H9 (cell line): ENCODE results near the gene DGKH. TPM values are rescaled to one million over a fixed set of nuclear protein-coding genes. Genes with fewer than 3 reads are reported as not detected.

Source experiments
- DNase-seq: peaks from one replicate; pipeline ENCODE4 v3.0.0-alpha.2; 2017
- H2AFZ ChIP-seq: one replicate; pipeline ENCODE4 v1.6.1; 2013; ENCODE audit warnings: mild to moderate bottlenecking, low read length, control low read depth, moderate library complexity
- H2AK5ac ChIP-seq: 2 replicates; pipeline ENCODE4 v1.6.1; 2013; ENCODE audit warnings: low read length, control low read depth, mixed read lengths; ENCODE audit not compliant: insufficient read length
- H2BK120ac ChIP-seq: one replicate; pipeline ENCODE4 v1.6.1; 2013; ENCODE audit warnings: low read depth, mild to moderate bottlenecking, low read length, control low read depth, inconsistent platforms; ENCODE audit not compliant: poor library complexity, severe bottlenecking
- H2BK12ac ChIP-seq: 2 replicates; pipeline ENCODE4 v1.6.1; 2013; ENCODE audit warnings: low read length, control low read depth, mixed read lengths, low read depth; ENCODE audit not compliant: insufficient read length
- H2BK15ac ChIP-seq: 2 replicates; pipeline ENCODE4 v1.6.1; 2013; ENCODE audit warnings: low read depth, low read length, control low read depth
- H2BK20ac ChIP-seq: one replicate; pipeline ENCODE4 v1.6.1; 2013; ENCODE audit warnings: low read depth, mild to moderate bottlenecking, low read length, control low read depth, inconsistent platforms; ENCODE audit not compliant: poor library complexity, severe bottlenecking
- H2BK5ac ChIP-seq: 2 replicates; pipeline ENCODE4 v1.6.1; 2013; ENCODE audit warnings: low read length, control low read depth, mixed read lengths; ENCODE audit not compliant: insufficient read length
- H3K14ac ChIP-seq: 2 replicates; pipeline ENCODE4 v1.6.1; 2013; ENCODE audit warnings: low read length, control low read depth; ENCODE audit not compliant: insufficient read depth
- H3K18ac ChIP-seq: 2 replicates; pipeline ENCODE4 v1.6.1; 2013; ENCODE audit warnings: low read depth, mild to moderate bottlenecking, mixed read lengths, low read length, control low read depth; ENCODE audit not compliant: insufficient read length
- H3K23ac ChIP-seq: 2 replicates; pipeline ENCODE4 v1.6.1; 2013; ENCODE audit warnings: low read length, control low read depth, mixed read lengths, low read depth; ENCODE audit not compliant: insufficient read length
- H3K23me2 ChIP-seq: 2 replicates; pipeline ENCODE4 v1.6.1; 2013; ENCODE audit warnings: low read depth, mild to moderate bottlenecking, mixed read lengths, low read length, control low read depth; ENCODE audit not compliant: insufficient read length, poor library complexity, severe bottlenecking
- H3K27ac ChIP-seq: 2 replicates; pipeline ENCODE4 v1.5.1; 2013; ENCODE audit warnings: low read length, control low read depth, mixed read lengths, low read depth; ENCODE audit not compliant: insufficient read length
- H3K27me3 ChIP-seq: 2 replicates; pipeline ENCODE4 v1.6.1; 2013; ENCODE audit warnings: low read length, control low read depth, inconsistent platforms; ENCODE audit not compliant: insufficient read depth
- H3K4ac ChIP-seq: 2 replicates; pipeline ENCODE4 v1.6.1; 2013; ENCODE audit warnings: low read depth, mild to moderate bottlenecking, control low read depth, inconsistent platforms, low read length, moderate library complexity
- H3K4me1 ChIP-seq: 2 replicates; pipeline ENCODE4 v1.6.1; 2013; ENCODE audit warnings: low read length, control low read depth, inconsistent platforms; ENCODE audit not compliant: insufficient read depth
- H3K4me2 ChIP-seq: 2 replicates; pipeline ENCODE4 v1.6.1; 2013; ENCODE audit warnings: low read length, control low read depth, mixed read lengths; ENCODE audit not compliant: insufficient read length, insufficient read depth
- H3K56ac ChIP-seq: 2 replicates; pipeline ENCODE4 v1.6.1; 2013; ENCODE audit warnings: low read depth, mild to moderate bottlenecking, mixed read lengths, low read length, control low read depth; ENCODE audit not compliant: insufficient read length
- H3K79me1 ChIP-seq: 2 replicates; pipeline ENCODE4 v1.6.1; 2013; ENCODE audit warnings: low read depth, mild to moderate bottlenecking, moderate library complexity, low read length, control low read depth, inconsistent platforms; ENCODE audit not compliant: insufficient read depth, poor library complexity, severe bottlenecking
- H3K79me2 ChIP-seq: 2 replicates; pipeline ENCODE4 v1.6.1; 2013; ENCODE audit warnings: low read length, control low read depth, inconsistent platforms; ENCODE audit not compliant: insufficient read depth
- H3K9ac ChIP-seq: 2 replicates; pipeline ENCODE4 v1.6.1; 2013; ENCODE audit warnings: low read length, control low read depth, mixed read lengths; ENCODE audit not compliant: insufficient read length; ENCODE audit errors: extremely low read depth
- H3K9me3 ChIP-seq: one replicate; pipeline ENCODE4 v1.6.1; 2013; ENCODE audit warnings: low read depth, low read length, inconsistent platforms; ENCODE audit not compliant: control insufficient read depth
- H3T11ph ChIP-seq: one replicate; pipeline ENCODE4 v1.6.1; 2013; ENCODE audit warnings: mild to moderate bottlenecking, low read length, control low read depth, inconsistent platforms
- H4K20me1 ChIP-seq: one replicate; pipeline ENCODE4 v1.6.1; 2013; ENCODE audit not compliant: control insufficient read depth, insufficient read length, insufficient read depth
- H4K5ac ChIP-seq: 2 replicates; pipeline ENCODE4 v1.6.1; 2013; ENCODE audit warnings: low read depth, mild to moderate bottlenecking, mixed read lengths, low read length, control low read depth; ENCODE audit not compliant: insufficient read length
- H4K8ac ChIP-seq: replicated peaks from 2 replicates; pipeline ENCODE4 v1.6.1; 2013; ENCODE audit warnings: low read length, control low read depth, mixed read lengths, low read depth; ENCODE audit not compliant: insufficient read length
- H4K91ac ChIP-seq: 2 replicates; pipeline ENCODE4 v1.6.1; 2013; ENCODE audit warnings: low read depth, mild to moderate bottlenecking, moderate library complexity, mixed read lengths, low read length, control low read depth; ENCODE audit not compliant: insufficient read length
- H3K27ac Mint-ChIP-seq, 3 experiments: 2 replicates in 2 of 3; 3 replicates in 1 of 3; pipeline ENCODE4 v1.8.0; 2020 to 2021; ENCODE audit warnings: mixed read lengths in 3 of 3, mild to moderate bottlenecking in 1 of 3, moderate library complexity in 1 of 3
- H3K27me3 Mint-ChIP-seq: 2 replicates; pipeline ENCODE4 v1.8.0; 2021; ENCODE audit warnings: low read depth, mild to moderate bottlenecking, moderate library complexity, mixed read lengths
- H3K36me3 Mint-ChIP-seq, 3 experiments: 2 replicates in 2 of 3; 3 replicates in 1 of 3; pipeline ENCODE4 v1.8.0; 2020 to 2021; ENCODE audit warnings: low read depth in 3 of 3, mixed read lengths in 3 of 3; ENCODE audit not compliant: insufficient read depth in 1 of 3
- H3K4me1 Mint-ChIP-seq, 2 experiments: 2 replicates each; pipeline ENCODE4 v1.8.0; 2020; ENCODE audit warnings: mixed read lengths in 2 of 2
- H3K4me3 Mint-ChIP-seq, 2 experiments: 2 replicates in 1 of 2; 3 replicates in 1 of 2; pipeline ENCODE4 v1.8.0; 2020 to 2021; ENCODE audit warnings: mild to moderate bottlenecking in 2 of 2, mixed read lengths in 2 of 2, moderate library complexity in 1 of 2
- H3K9me3 Mint-ChIP-seq, 2 experiments: 2 replicates in 1 of 2; 3 replicates in 1 of 2; pipeline ENCODE4 v1.8.0; 2020; ENCODE audit warnings: mild to moderate bottlenecking in 2 of 2, mixed read lengths in 2 of 2, moderate library complexity in 1 of 2
- WGBS: extraction: QIAGEN DNeasy Blood & Tissue Kit; methylation state at CpG from one replicate; pipeline ENCODE4 v1.1.7; 2013; ENCODE audit warnings: missing lambda C conversion rate, low lambda C conversion rate, mixed read lengths; ENCODE audit not compliant: insufficient read length; ENCODE audit errors: extremely low coverage; 5-methylcytosine and 5-hydroxymethylcytosine counted together
- total RNA-seq: library from RNA; stranded (reverse); gene quantifications from 2 replicates; pipeline ENCODE4 v1.2.1, GENCODE V29; 2021
- TF ChIP-seq, protein P1 (sequence below): fragments of 200-600 bp; sonication (generic); conservative IDR thresholded peaks from 3 replicates; pipeline ENCODE4 v1.8.0; 2021; ENCODE audit warnings: antibody characterized with exemption, mild to moderate bottlenecking

Gene DGKH
- total RNA-seq, 1 experiment from 2014 or later: 8.6 TPM

DNA sequence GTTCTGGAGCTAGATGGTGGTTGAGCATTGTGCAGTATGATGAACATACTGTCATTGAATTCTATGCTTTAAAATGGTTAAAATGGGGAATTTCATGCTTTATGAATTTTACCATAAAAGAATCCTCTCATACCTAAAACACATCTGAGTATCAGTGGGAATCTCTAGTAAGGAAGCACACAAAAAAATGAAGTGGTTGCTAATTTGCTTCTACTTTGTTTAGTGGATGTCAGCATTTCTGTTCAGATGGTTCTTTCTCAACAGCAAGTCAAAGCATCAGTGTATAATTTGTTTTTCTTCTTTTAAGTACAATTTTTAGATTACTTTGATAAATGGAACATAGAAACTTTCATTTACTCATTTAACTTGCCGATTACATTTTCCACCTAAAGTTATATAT, 171.4 kb downstream of the DGKH start:
- Histone ChIP-seq H3K14ac (no peak overlapping the region), H3K9ac (no peak overlapping the region), H3T11ph (no peak overlapping the region), H2BK5ac (no peak overlapping the region), H3K18ac (no peak overlapping the region), H4K8ac (no peak overlapping the region), H3K23me2 (no peaks in the 10 kb centered on the region), H2AK5ac (no peak overlapping the region), H3K79me1 (no peaks in the 10 kb centered on the region), H3K27ac (no peak overlapping the region), H3K4me1 (peaks cover 8% of the 10 kb centered on the region; the same call in 1 of the 2 replicates), H2BK15ac (no peak overlapping the region), H3K4ac (no peak overlapping the region), H3K56ac (no peak overlapping the region), H4K91ac (no peak overlapping the region), H3K23ac (no peak overlapping the region), H2AFZ (no peak overlapping the region), H4K5ac (no peak overlapping the region), H2BK120ac (no peak overlapping the region), H3K27me3 (no peaks in the 10 kb centered on the region), H3K9me3 (no peaks in the 10 kb centered on the region), H3K79me2 (no peaks in the 10 kb centered on the region), H3K4me2 (no peak overlapping the region), H2BK20ac (no peak overlapping the region), H4K20me1 (no peaks in the 10 kb centered on the region), H2BK12ac (no peak overlapping the region)
- WGBS: no CpG with 5 or more reads among the region's 1 CpG
- DNase-seq: no peak
- Mint-ChIP-seq H3K27ac (no peak overlapping the region), H3K36me3 (peaks cover 0 to 4% (median 4%) of the 10 kb centered on the region in 3 experiments; a peak in 4 of 7 replicates), H3K27me3 (no peaks in the 10 kb centered on the region), H3K9me3 (no peaks in the 10 kb centered on the region), H3K4me3 (no peak overlapping the region), H3K4me1 (peaks cover 15 to 19% of the 10 kb centered on the region in 2 experiments)
- TF ChIP-seq, protein P1, sequence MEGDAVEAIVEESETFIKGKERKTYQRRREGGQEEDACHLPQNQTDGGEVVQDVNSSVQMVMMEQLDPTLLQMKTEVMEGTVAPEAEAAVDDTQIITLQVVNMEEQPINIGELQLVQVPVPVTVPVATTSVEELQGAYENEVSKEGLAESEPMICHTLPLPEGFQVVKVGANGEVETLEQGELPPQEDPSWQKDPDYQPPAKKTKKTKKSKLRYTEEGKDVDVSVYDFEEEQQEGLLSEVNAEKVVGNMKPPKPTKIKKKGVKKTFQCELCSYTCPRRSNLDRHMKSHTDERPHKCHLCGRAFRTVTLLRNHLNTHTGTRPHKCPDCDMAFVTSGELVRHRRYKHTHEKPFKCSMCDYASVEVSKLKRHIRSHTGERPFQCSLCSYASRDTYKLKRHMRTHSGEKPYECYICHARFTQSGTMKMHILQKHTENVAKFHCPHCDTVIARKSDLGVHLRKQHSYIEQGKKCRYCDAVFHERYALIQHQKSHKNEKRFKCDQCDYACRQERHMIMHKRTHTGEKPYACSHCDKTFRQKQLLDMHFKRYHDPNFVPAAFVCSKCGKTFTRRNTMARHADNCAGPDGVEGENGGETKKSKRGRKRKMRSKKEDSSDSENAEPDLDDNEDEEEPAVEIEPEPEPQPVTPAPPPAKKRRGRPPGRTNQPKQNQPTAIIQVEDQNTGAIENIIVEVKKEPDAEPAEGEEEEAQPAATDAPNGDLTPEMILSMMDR: no peak
